ENCODE data around the gene LILRA5. TPM values are rescaled to one million over a fixed set of nuclear protein-coding genes. Genes with fewer than 3 reads are reported as not detected.
"Not testable (repeated sequence)": the region's sequence is repeated elsewhere in the genome, so short reads cannot be mapped to it uniquely, and the experiment has no call there.

Gene LILRA5
- total RNA-seq, 1 experiment from 2014 or later, result not detected

GRCh38 chr19:54285427-54286056, 27.4 kb downstream of the LILRA5 start:
- POLR2A ChIA-PET (ENCODE audit: low non-redundant PET), result not testable (repeated sequence)
- H3K27me3 ChIP-seq (replicated peaks; ENCODE audit: insufficient read depth, low read depth, low read length, poor library complexity), result peaks cover 51% of the 10 kb centered on the region

GRCh38 chr19:54282686-54283470, 30.1 kb downstream of the LILRA5 start:
- TF ChIP-seq EZH2 (IDR thresholded peaks at IDR 0.05; ENCODE audit: borderline replicate concordance, low read depth, low read length, poor library complexity, severe bottlenecking), result no peak
- TF ChIP-seq CTCF (conservative IDR thresholded peaks at IDR 0.05; ENCODE audit: low read depth, low read length), result no peak
- Histone ChIP-seq H3K4me1 (ENCODE audit: insufficient read depth, low read length, poor library complexity, severe bottlenecking) (no peaks in the 10 kb centered on the region), H3K4me3 (ENCODE audit: low read depth, low read length, poor library complexity, severe bottlenecking) (no peak overlapping the region), H3K27me3 (replicated peaks; ENCODE audit: insufficient read depth, low read depth, low read length, poor library complexity) (peaks cover 34% of the 10 kb centered on the region), H3K9me3 (ENCODE audit: low read depth, low read length, poor library complexity, severe bottlenecking) (no peaks in the 10 kb centered on the region), H3K27ac (ENCODE audit: low read depth, low read length, poor library complexity, severe bottlenecking) (no peak overlapping the region), H3K36me3 (ENCODE audit: insufficient read depth, low read length, poor library complexity, severe bottlenecking) (no peaks in the 10 kb centered on the region)
- CTCF ChIA-PET, result no interaction called here
- POLR2A ChIA-PET (ENCODE audit: low non-redundant PET), result no interaction called here
- no TSS peak for BruUV-seq (replicated peaks)
- peak; percentile 5 for DNase-seq (ENCODE audit: low spot score)
- intact Hi-C loops (cut with micrococcal nuclease; ENCODE audit: unreplicated experiment), result no loop called here

More at GRCh38 chr19:54285427-54286056, 27.4 kb downstream of the LILRA5 start:
- BruUV-seq (replicated peaks); H3K9me3 ChIP-seq (ENCODE audit: low read depth, low read length, poor library complexity, severe bottlenecking); H3K4me3 ChIP-seq (ENCODE audit: low read depth, low read length, poor library complexity, severe bottlenecking); H3K4me1 ChIP-seq (ENCODE audit: insufficient read depth, low read length, poor library complexity, severe bottlenecking); intact Hi-C loops (cut with micrococcal nuclease; ENCODE audit: unreplicated experiment); H3K36me3 ChIP-seq (ENCODE audit: insufficient read depth, low read length, poor library complexity, severe bottlenecking); H3K27ac ChIP-seq (ENCODE audit: low read depth, low read length, poor library complexity, severe bottlenecking); CTCF ChIA-PET; DNase-seq (ENCODE audit: low spot score): not testable (repeated sequence)

DNA sequence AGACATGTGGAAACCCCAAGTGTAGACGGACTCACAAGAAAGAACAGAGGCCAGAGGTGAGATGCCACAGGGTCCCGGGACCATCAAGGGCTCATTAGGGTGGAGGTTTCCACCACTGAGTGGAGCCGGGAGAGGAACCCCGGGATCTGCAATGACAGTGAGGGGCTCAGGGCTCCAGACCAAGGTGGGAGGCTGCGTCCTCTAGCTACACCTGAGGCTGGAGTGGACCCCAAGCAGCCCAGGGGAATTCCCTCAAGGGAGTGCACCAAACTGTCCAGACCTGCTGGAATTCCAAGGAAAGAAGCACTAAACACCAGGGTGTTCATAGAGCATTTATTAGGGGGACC, 31.3 kb downstream of the LILRA5 start:
- CTCF ChIA-PET; POLR2A ChIA-PET (ENCODE audit: low non-redundant PET); BruUV-seq (replicated peaks); intact Hi-C loops (cut with micrococcal nuclease; ENCODE audit: unreplicated experiment); DNase-seq (ENCODE audit: low spot score); H3K4me1 ChIP-seq (ENCODE audit: insufficient read depth, low read length, poor library complexity, severe bottlenecking); H3K4me3 ChIP-seq (ENCODE audit: low read depth, low read length, poor library complexity, severe bottlenecking); H3K27ac ChIP-seq (ENCODE audit: low read depth, low read length, poor library complexity, severe bottlenecking); H3K36me3 ChIP-seq (ENCODE audit: insufficient read depth, low read length, poor library complexity, severe bottlenecking); H3K9me3 ChIP-seq (ENCODE audit: low read depth, low read length, poor library complexity, severe bottlenecking): not testable (repeated sequence)
- peaks cover 22% of the 10 kb centered on the region for H3K27me3 ChIP-seq (replicated peaks; ENCODE audit: insufficient read depth, low read depth, low read length, poor library complexity)

DNA sequence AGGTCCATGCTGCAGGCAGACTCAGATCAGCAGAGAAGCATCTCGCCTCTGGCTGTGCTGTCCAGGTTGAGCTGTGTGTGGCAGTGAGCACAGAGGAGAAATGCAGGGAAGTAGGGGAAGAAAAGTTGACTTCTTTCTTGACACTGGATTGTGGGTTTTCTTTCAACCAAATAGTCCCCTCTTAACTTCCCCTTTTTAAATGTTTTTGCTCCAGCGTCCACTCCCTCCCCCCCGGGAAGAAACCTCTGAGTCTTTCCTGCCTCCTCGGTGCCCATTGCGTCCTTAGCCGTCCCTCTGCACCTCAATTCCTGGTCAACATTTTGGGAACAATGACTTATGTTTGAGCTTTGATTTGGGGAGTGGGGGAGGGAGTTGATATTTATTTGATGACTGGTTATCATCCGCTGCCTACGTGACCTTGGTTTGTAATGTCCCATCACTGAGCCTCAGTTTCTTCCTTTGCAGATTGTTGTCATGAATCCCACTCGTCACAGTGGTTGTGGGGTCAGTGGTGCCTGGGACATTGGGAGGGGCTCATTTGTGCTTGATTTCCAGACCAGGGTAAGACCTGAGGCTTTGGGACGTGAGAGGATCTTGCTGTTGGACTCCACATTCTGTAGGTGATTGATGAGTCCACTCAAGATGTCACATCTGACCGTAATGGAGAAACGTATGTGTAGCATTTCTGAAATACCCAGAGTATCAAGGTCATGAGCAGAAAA, 31.8 kb downstream of the LILRA5 start, which contains the start of gene LILRB2:
Gene LILRB2, minus strand, starts transcription at position 104 of the 722 bp plus-strand sequence. CDS start 614 bp downstream, outside the sequence.
- Histone ChIP-seq H3K4me3 (ENCODE audit: low read depth, low read length, poor library complexity, severe bottlenecking) (no peak within 1 kb of the TSS), H3K27me3 (replicated peaks; ENCODE audit: insufficient read depth, low read depth, low read length, poor library complexity) (peaks cover 25% of the 10 kb centered on the region), H3K9me3 (ENCODE audit: low read depth, low read length, poor library complexity, severe bottlenecking) (no peaks in the 10 kb centered on the region), H3K4me1 (ENCODE audit: insufficient read depth, low read length, poor library complexity, severe bottlenecking) (no peaks in the 10 kb centered on the region), H3K36me3 (ENCODE audit: insufficient read depth, low read length, poor library complexity, severe bottlenecking) (no peaks in the 10 kb centered on the region), H3K27ac (ENCODE audit: low read depth, low read length, poor library complexity, severe bottlenecking) (no peak within 1 kb of the TSS)
- CTCF ChIA-PET, result no interaction called here
- POLR2A ChIA-PET (ENCODE audit: low non-redundant PET), result no interaction called here
- BruUV-seq (replicated peaks), result no TSS peak
- DNase-seq (ENCODE audit: low spot score), result no peak
- intact Hi-C loops (cut with micrococcal nuclease; ENCODE audit: unreplicated experiment), result no loop called here
- TF ChIP-seq EZH2 (IDR thresholded peaks at IDR 0.05; ENCODE audit: borderline replicate concordance, low read depth, low read length, poor library complexity, severe bottlenecking) (no peak), CTCF (conservative IDR thresholded peaks at IDR 0.05; ENCODE audit: low read depth, low read length) (no peak)

GRCh38 chr19:54280441-54280840, 32.5 kb downstream of the LILRA5 start:
- POLR2A ChIA-PET (ENCODE audit: low non-redundant PET); H3K4me3 ChIP-seq (ENCODE audit: low read depth, low read length, poor library complexity, severe bottlenecking); BruUV-seq (replicated peaks); H3K27ac ChIP-seq (ENCODE audit: low read depth, low read length, poor library complexity, severe bottlenecking); H3K4me1 ChIP-seq (ENCODE audit: insufficient read depth, low read length, poor library complexity, severe bottlenecking); H3K9me3 ChIP-seq (ENCODE audit: low read depth, low read length, poor library complexity, severe bottlenecking); H3K36me3 ChIP-seq (ENCODE audit: insufficient read depth, low read length, poor library complexity, severe bottlenecking); intact Hi-C loops (cut with micrococcal nuclease; ENCODE audit: unreplicated experiment); CTCF ChIA-PET; DNase-seq (ENCODE audit: low spot score): not testable (repeated sequence)
- H3K27me3 ChIP-seq (replicated peaks; ENCODE audit: insufficient read depth, low read depth, low read length, poor library complexity), result peaks cover 30% of the 10 kb centered on the region
